K562 (cell line): ENCODE measurements around the gene SLC3A2. TPM values are rescaled to one million over a fixed set of nuclear protein-coding genes. Genes with fewer than 3 reads are reported as not detected.

Experiments used
- ARID4B ChIP-seq: sonication (generic); formaldehyde crosslinking; IDR thresholded peaks from 2 replicates; pipeline ENCODE4 v1.8.0; 2022; ENCODE audit warnings: mild to moderate bottlenecking, missing genetic modification reagents
- ATF2 ChIP-seq: sonication (generic); formaldehyde crosslinking; IDR thresholded peaks from 2 replicates; pipeline ENCODE4 v1.8.1; 2022; ENCODE audit warnings: missing genetic modification reagents
- DDX20 ChIP-seq: fragments of 450-650 bp; IDR thresholded peaks from 2 replicates; pipeline ENCODE4 v1.6.1; 2016; ENCODE audit warnings: missing genetic modification characterization, low read depth, mild to moderate bottlenecking, missing compliant biosample characterization, moderate library complexity
- DMBX1 ChIP-seq: fragments of 250-450 bp; sonication (Bioruptor Pico); IDR thresholded peaks from 2 replicates; pipeline ENCODE4 v1.8.0; 2022; ENCODE audit warnings: inconsistent platforms, mild to moderate bottlenecking, moderate library complexity, borderline replicate concordance
- E2F3 ChIP-seq: fragments of 250-450 bp; sonication (Bioruptor Pico); IDR thresholded peaks from 2 replicates; pipeline ENCODE4 v1.4.0; 2020; ENCODE audit warnings: mild to moderate bottlenecking
- FOXA3 ChIP-seq, 2 experiments: fragments of 450-650 bp in 1 of 2; sonication (generic) in 1 of 2; formaldehyde crosslinking; IDR thresholded peaks in 1 of 2; conservative IDR thresholded peaks in 1 of 2; 2 replicates each; pipeline versions ENCODE4 v1.4.0 to v1.8.0; 2020 to 2022; ENCODE audit warnings: mild to moderate bottlenecking in 2 of 2, missing genetic modification reagents in 1 of 2
- HINFP ChIP-seq: fragments of 450-650 bp; conservative IDR thresholded peaks from 2 replicates; pipeline ENCODE4 v1.6.1; 2016; ENCODE audit warnings: missing genetic modification characterization, low read depth, mild to moderate bottlenecking, control low read depth, missing compliant biosample characterization
- HNRNPH1 ChIP-seq: fragments of 200-400 bp; formaldehyde crosslinking; optimal IDR thresholded peaks from 2 replicates; pipeline ENCODE3; 2017; ENCODE audit warnings: low read depth, mild to moderate bottlenecking, low read length, moderate library complexity
- NFXL1 ChIP-seq: fragments of 450-650 bp; formaldehyde crosslinking; IDR thresholded peaks from 2 replicates; pipeline ENCODE4 v1.4.0; 2021; ENCODE audit warnings: mild to moderate bottlenecking
- PTRF ChIP-seq: fragments of 450-650 bp; IDR thresholded peaks from 2 replicates; pipeline ENCODE4 v1.6.1; 2016; ENCODE audit warnings: mild to moderate bottlenecking, missing genetic modification characterization, missing compliant biosample characterization
- STAT5B ChIP-seq: fragments of 250-450 bp; sonication (Bioruptor Pico); IDR thresholded peaks from 2 replicates; pipeline ENCODE4 v1.8.0; 2021; ENCODE audit warnings: mild to moderate bottlenecking, inconsistent platforms
- TCF15 ChIP-seq: fragments of 250-450 bp; sonication (Bioruptor Pico); IDR thresholded peaks from 2 replicates; pipeline ENCODE4 v1.8.0; 2022; ENCODE audit warnings: moderate library complexity, mild to moderate bottlenecking, inconsistent platforms
- ZNF589 ChIP-seq: fragments of 200-800 bp; sonication (Bioruptor generic); IDR thresholded peaks from 2 replicates; pipeline ENCODE4 v1.6.1; 2016; ENCODE audit warnings: low read depth, missing genetic modification characterization, missing compliant biosample characterization
- ZNF778 ChIP-seq: fragments of 450-650 bp; formaldehyde crosslinking; IDR thresholded peaks from 2 replicates; pipeline ENCODE4 v1.4.0; 2020; ENCODE audit warnings: mild to moderate bottlenecking, moderate library complexity
- ZSCAN32 ChIP-seq: fragments of 450-650 bp; formaldehyde crosslinking; IDR thresholded peaks from 2 replicates; pipeline ENCODE4 v1.4.0; 2020; ENCODE audit warnings: mild to moderate bottlenecking, moderate library complexity
- polyA plus RNA-seq, 8 experiments: library from polyadenylated mRNA; depleted of rRNA in 4 of 8; stranded (reverse) in 5 of 8; unstranded in 3 of 8; fragments of >200 nt; fragmentation: Nextera tagmentation in 2 of 8; fragmentation: Illumina TruSeq in 1 of 8; extraction: Ambion mirVana in 2 of 8; extraction: Trizol in 1 of 8; gene quantifications; 2 replicates each; pipeline versions ENCODE4 v1.2.1 to v1.2.3, GENCODE V29; 2011 to 2014; ENCODE audit warnings: inconsistent platforms in 1 of 8, missing spikeins in 1 of 8
- total RNA-seq, 7 experiments: library from RNA; depleted of rRNA in 6 of 7; stranded (reverse); fragments of >200 nt in 6 of 7; fragmentation: Illumina TruSeq in 2 of 7; extraction: Trizol in 2 of 7; gene quantifications; 2 replicates each; pipeline versions ENCODE4 v1.2.1 to v1.2.3, GENCODE V29; 2011 to 2021; ENCODE audit warnings: low replicate concordance in 1 of 7
- TF ChIP-seq, protein P1 (sequence below): sonication (generic); formaldehyde crosslinking; IDR thresholded peaks from 2 replicates; pipeline ENCODE4 v1.8.0; 2022; ENCODE audit warnings: mild to moderate bottlenecking, missing genetic modification reagents

Gene SLC3A2
- total and polyA plus RNA-seq, 9 of the 15 experiments (the other 6 are each of a cell fraction or from before 2014, with no cell fraction given): 20.0 to 296 (median 214) TPM

- TF ChIP-seq TCF15 (CRISPR knock-in tag): peak; percentile 91
- TF ChIP-seq E2F3 (CRISPR knock-in tag): peak; percentile 47; the same call in 1 of the 2 replicates
- peak; percentile 74; the same call in 1 of the 2 replicates for TF ChIP-seq DMBX1 (CRISPR knock-in tag)
- TF ChIP-seq ARID4B (CRISPR knock-in tag): peak; percentile 54
- TF ChIP-seq HINFP (tag): 0 out of 2 replicates have a peak, but pooled peaks have one; percentile 22
- 0 out of 2 replicates have a peak, but pooled peaks have one; percentile 12 for TF ChIP-seq ZSCAN32
- TF ChIP-seq HNRNPH1: no peak
- TF ChIP-seq ZNF778: 0 out of 2 replicates have a peak, but pooled peaks have one; percentile 60
- peak; percentile 72; the same call in 1 of the 2 replicates for TF ChIP-seq DDX20 (tag)
- 0 out of 2 replicates have a peak, but pooled peaks have one; percentile 21 for TF ChIP-seq ZNF589 (CRISPR knock-in tag)
- TF ChIP-seq, protein P1, sequence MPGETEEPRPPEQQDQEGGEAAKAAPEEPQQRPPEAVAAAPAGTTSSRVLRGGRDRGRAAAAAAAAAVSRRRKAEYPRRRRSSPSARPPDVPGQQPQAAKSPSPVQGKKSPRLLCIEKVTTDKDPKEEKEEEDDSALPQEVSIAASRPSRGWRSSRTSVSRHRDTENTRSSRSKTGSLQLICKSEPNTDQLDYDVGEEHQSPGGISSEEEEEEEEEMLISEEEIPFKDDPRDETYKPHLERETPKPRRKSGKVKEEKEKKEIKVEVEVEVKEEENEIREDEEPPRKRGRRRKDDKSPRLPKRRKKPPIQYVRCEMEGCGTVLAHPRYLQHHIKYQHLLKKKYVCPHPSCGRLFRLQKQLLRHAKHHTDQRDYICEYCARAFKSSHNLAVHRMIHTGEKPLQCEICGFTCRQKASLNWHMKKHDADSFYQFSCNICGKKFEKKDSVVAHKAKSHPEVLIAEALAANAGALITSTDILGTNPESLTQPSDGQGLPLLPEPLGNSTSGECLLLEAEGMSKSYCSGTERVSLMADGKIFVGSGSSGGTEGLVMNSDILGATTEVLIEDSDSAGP (CRISPR knock-in tag): no peak
- peak; percentile 81; the same call in 1 of the 2 replicates for TF ChIP-seq NFXL1
- 0 out of 2 replicates have a peak, but pooled peaks have one; percentile 37 for TF ChIP-seq STAT5B (CRISPR knock-in tag)
- TF ChIP-seq FOXA3 (CRISPR knock-in tag; conservative IDR thresholded peaks at IDR 0.05 in 1 of 2, IDR thresholded peaks at IDR 0.05 in 1 of 2): peak in 1 of 2 experiments; percentile 18; a peak in 1 of 4 replicates
- no peak for TF ChIP-seq ATF2 (CRISPR knock-in tag)
- peak; percentile 76 for TF ChIP-seq PTRF (tag)
Measured at GRCh38 chr11:62860835-62861563, 19.7 kb upstream of the SLC3A2 start (continued).
